ENCODE measurements around the gene ALDH8A1.

- TF ChIP-seq CTCF (conservative IDR thresholded peaks at IDR 0.05) (no peak), EZH2 (IDR thresholded peaks at IDR 0.05; ENCODE audit: low read depth) (no peak)
These were observed 1.2 kb downstream of the ALDH8A1 start for GRCh38 chr6:134948691-134949090.
